GM12873 (cell line): ENCODE measurements around the gene ITGAE.

Experiments
- TF ChIP-seq, protein P1 (sequence below): IDR thresholded peaks from 2 replicates; pipeline ENCODE4 v1.5.1; 2012; ENCODE audit warnings: low read depth, mild to moderate bottlenecking, moderate library complexity, low read length, control low read depth; ENCODE audit not compliant: insufficient read depth; ENCODE audit errors: missing control alignments

The ITGAE gene

DNA sequence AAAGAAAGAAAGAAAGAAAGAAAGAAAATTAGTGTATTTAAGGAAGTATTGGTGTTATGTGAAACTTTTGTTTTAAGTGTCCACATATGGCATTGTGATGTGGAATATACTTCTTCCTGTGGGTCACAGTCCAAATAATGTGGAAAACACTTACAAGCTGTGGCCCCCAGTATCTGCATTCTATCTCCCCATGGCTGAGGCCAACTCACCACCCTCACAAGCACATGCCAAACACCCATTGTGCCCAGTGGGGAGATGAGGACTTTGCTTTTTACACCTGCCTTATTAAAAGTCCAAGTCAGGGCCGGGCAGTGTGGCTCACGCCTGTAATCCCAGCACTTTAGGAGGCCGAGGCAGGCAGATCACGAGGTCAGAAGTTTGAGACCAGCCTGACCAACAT is 101.0 kb downstream of the ITGAE start:
- TF ChIP-seq, protein P1, sequence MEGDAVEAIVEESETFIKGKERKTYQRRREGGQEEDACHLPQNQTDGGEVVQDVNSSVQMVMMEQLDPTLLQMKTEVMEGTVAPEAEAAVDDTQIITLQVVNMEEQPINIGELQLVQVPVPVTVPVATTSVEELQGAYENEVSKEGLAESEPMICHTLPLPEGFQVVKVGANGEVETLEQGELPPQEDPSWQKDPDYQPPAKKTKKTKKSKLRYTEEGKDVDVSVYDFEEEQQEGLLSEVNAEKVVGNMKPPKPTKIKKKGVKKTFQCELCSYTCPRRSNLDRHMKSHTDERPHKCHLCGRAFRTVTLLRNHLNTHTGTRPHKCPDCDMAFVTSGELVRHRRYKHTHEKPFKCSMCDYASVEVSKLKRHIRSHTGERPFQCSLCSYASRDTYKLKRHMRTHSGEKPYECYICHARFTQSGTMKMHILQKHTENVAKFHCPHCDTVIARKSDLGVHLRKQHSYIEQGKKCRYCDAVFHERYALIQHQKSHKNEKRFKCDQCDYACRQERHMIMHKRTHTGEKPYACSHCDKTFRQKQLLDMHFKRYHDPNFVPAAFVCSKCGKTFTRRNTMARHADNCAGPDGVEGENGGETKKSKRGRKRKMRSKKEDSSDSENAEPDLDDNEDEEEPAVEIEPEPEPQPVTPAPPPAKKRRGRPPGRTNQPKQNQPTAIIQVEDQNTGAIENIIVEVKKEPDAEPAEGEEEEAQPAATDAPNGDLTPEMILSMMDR = no peak

- TF ChIP-seq, protein P1 = no peak
Measured at GRCh38 chr17:3698139-3698538, 102.8 kb downstream of the ITGAE start.

GRCh38 chr17:3697103-3697476 is 103.9 kb downstream of the ITGAE start:
- TF ChIP-seq, protein P1 = no peak

GRCh38 chr17:3695723-3696411 is 105.1 kb downstream of the ITGAE start, which contains the start of gene P2RX5:
Gene P2RX5, minus strand, starts transcription at chr17:3696155. Its CDS starts 150 bp downstream, at chr17:3696005.
- TF ChIP-seq, protein P1 = no peak

- TF ChIP-seq, protein P1 = no peak
Measured at GRCh38 chr17:3695129-3695722, 105.8 kb downstream of the ITGAE start.

DNA sequence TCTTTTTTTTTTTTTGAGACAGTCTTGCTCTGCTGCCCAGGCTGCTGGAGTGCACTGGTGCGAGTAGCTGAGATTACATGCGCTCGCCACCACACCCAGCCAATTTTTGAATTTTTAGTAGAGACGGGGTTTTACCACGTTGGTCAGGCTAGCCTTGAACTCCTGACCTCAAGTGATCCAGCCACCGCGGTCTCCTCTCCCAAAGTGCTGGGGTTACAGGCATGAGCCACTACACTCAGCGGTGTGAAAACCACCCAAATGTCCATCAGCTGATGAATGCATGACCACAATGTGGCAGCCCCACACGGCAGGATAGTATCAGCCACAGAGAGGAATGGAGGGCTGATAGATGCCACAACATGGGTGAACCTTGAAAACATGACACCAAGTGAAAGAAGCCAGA is 107.2 kb downstream of the ITGAE start:
- TF ChIP-seq, protein P1 = no peak

- TF ChIP-seq, protein P1 = no peak
Measured at GRCh38 chr17:3693141-3693540, 107.8 kb downstream of the ITGAE start.
